Measurements from ENCODE around the gene IGFALS. TPM values are rescaled to one million over a fixed set of nuclear protein-coding genes. Genes with fewer than 3 reads are reported as not detected.

Gene IGFALS
- total RNA-seq, 4 donors from 2014 or later = 0.35 TPM; not detected in 3

- Histone ChIP-seq H3K27me3 (no peaks in the 10 kb centered on the region), H3K4me3 (no peak overlapping the region), H3K27ac (no peak overlapping the region), H3K9me3 (no peaks in the 10 kb centered on the region), H3K36me3 (peaks cover 0 to 58% (median 0%) of the 10 kb centered on the region in 3 donors), H3K4me1 (peaks cover 0 to 9% (median 3%) of the 10 kb centered on the region in 4 donors)
- no peak for DNase-seq
- TF ChIP-seq POLR2A (IDR thresholded peaks at IDR 0.05) (no peak), CTCF (IDR thresholded peaks at IDR 0.05) (no peak)
Observed at GRCh38 chr16:1752853-1753252, 40.7 kb downstream of the IGFALS start.

- Histone ChIP-seq H3K27me3 (no peaks in the 10 kb centered on the region), H3K9me3 (no peaks in the 10 kb centered on the region), H3K4me3 (no peak overlapping the region), H3K36me3 (peaks cover 0 to 67% (median 0%) of the 10 kb centered on the region in 3 donors), H3K4me1 (no peaks in the 10 kb centered on the region), H3K27ac (no peak overlapping the region)
- no peak for DNase-seq
- TF ChIP-seq CTCF (IDR thresholded peaks at IDR 0.05) (no peak), POLR2A (IDR thresholded peaks at IDR 0.05) (no peak)
Observed at GRCh38 chr16:1751946-1752345, 41.6 kb downstream of the IGFALS start.

- Histone ChIP-seq H3K4me3 (no peak overlapping the region), H3K36me3 (peaks cover 0 to 86% (median 0%) of the 10 kb centered on the region in 3 donors), H3K9me3 (no peaks in the 10 kb centered on the region), H3K27ac (no peak overlapping the region), H3K27me3 (no peaks in the 10 kb centered on the region), H3K4me1 (no peaks in the 10 kb centered on the region)
- TF ChIP-seq POLR2A (IDR thresholded peaks at IDR 0.05) (no peak), CTCF (IDR thresholded peaks at IDR 0.05) (no peak)
- no peak for DNase-seq
Observed at GRCh38 chr16:1749152-1750117, 44.1 kb downstream of the IGFALS start.

- no peak for DNase-seq
- H3K4me3 ChIP-seq = no peak overlapping the region
- no peaks in the 10 kb centered on the region for H3K9me3 ChIP-seq
- no peaks in the 10 kb centered on the region for H3K27me3 ChIP-seq
- no peaks in the 10 kb centered on the region for H3K4me1 ChIP-seq
- no peak for TF ChIP-seq CTCF (IDR thresholded peaks at IDR 0.05)
- TF ChIP-seq POLR2A (IDR thresholded peaks at IDR 0.05) = no peak
- H3K36me3 ChIP-seq = peaks cover 0 to 98% (median 0%) of the 10 kb centered on the region in 3 donors
- H3K27ac ChIP-seq = no peak overlapping the region
Observed at GRCh38 chr16:1747934-1748333, 45.6 kb downstream of the IGFALS start.

GRCh38 chr16:1746693-1747195, 46.8 kb downstream of the IGFALS start:
- Histone ChIP-seq H3K9me3 (no peaks in the 10 kb centered on the region), H3K27ac (no peak overlapping the region), H3K27me3 (no peaks in the 10 kb centered on the region), H3K4me3 (no peak overlapping the region), H3K4me1 (no peaks in the 10 kb centered on the region), H3K36me3 (peaks cover 0 to 86% (median 0%) of the 10 kb centered on the region in 3 donors)
- no peak for DNase-seq
- no peak for TF ChIP-seq CTCF (IDR thresholded peaks at IDR 0.05)
- no peak for TF ChIP-seq POLR2A (IDR thresholded peaks at IDR 0.05)

Measured in Peyer's patch (tissue), 4 donors.